KOPT-K1 (cell line): Measurements from ENCODE around the gene EXOC1L.

Experiments
- H3K27ac ChIP-seq: fragments of 200-600 bp; sonication (generic); 2 replicates; pipeline ENCODE4 v1.5.1; 2016; ENCODE audit warnings: antibody characterized with exemption, mild to moderate bottlenecking, low read depth, low read length; ENCODE audit not compliant: poor library complexity, severe bottlenecking
- H3K36me3 ChIP-seq: fragments of 200-600 bp; sonication (generic); 2 replicates; pipeline ENCODE4 v1.5.1; 2017; ENCODE audit warnings: antibody characterized with exemption, mild to moderate bottlenecking, low read length, moderate library complexity; ENCODE audit not compliant: insufficient read depth
- H3K9me3 ChIP-seq: fragments of 200-600 bp; sonication (generic); 2 replicates; pipeline ENCODE4 v1.5.1; 2017; ENCODE audit warnings: antibody characterized with exemption, low read length, mild to moderate bottlenecking; ENCODE audit not compliant: insufficient read depth, poor library complexity, severe bottlenecking

EXOC1L gene

GRCh38 chr4:55884851-55885219 lies 65.2 kb downstream of the EXOC1L start:
- no peak overlapping the region for H3K27ac ChIP-seq
- peaks cover 39% of the 10 kb centered on the region for H3K36me3 ChIP-seq

More at GRCh38 chr4:55884851-55885219, 65.2 kb downstream of the EXOC1L start:
- H3K9me3 ChIP-seq, result no peaks in the 10 kb centered on the region
